ENCODE measurements around the gene PPP2R5C.

PPP2R5C gene

GRCh38 chr14:101927859-101928258, 166.3 kb downstream of the PPP2R5C start:
- ATAC-seq, result peak; percentile 86
- no peak for TF ChIP-seq PPARA (CRISPR knock-in tag; IDR thresholded peaks at IDR 0.05; ENCODE audit: borderline replicate concordance)
- no peak for TF ChIP-seq ZNF8 (CRISPR knock-in tag; IDR thresholded peaks at IDR 0.05)
- TF ChIP-seq, protein P1, sequence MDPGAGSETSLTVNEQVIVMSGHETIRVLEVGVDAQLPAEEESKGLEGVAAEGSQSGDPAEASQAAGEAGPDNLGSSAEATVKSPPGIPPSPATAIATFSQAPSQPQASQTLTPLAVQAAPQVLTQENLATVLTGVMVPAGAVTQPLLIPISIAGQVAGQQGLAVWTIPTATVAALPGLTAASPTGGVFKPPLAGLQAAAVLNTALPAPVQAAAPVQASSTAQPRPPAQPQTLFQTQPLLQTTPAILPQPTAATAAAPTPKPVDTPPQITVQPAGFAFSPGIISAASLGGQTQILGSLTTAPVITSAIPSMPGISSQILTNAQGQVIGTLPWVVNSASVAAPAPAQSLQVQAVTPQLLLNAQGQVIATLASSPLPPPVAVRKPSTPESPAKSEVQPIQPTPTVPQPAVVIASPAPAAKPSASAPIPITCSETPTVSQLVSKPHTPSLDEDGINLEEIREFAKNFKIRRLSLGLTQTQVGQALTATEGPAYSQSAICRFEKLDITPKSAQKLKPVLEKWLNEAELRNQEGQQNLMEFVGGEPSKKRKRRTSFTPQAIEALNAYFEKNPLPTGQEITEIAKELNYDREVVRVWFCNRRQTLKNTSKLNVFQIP (CRISPR knock-in tag; IDR thresholded peaks at IDR 0.05; ENCODE audit: borderline replicate concordance, low read depth), result no peak
- no peak for TF ChIP-seq ARNTL (CRISPR knock-in tag; IDR thresholded peaks at IDR 0.05; ENCODE audit: borderline replicate concordance, low read depth)
- TF ChIP-seq ZFP30 (CRISPR knock-in tag; IDR thresholded peaks at IDR 0.05), result no peak
- TF ChIP-seq GLIS3 (CRISPR knock-in tag; IDR thresholded peaks at IDR 0.05), result no peak
- TF ChIP-seq, protein P2, sequence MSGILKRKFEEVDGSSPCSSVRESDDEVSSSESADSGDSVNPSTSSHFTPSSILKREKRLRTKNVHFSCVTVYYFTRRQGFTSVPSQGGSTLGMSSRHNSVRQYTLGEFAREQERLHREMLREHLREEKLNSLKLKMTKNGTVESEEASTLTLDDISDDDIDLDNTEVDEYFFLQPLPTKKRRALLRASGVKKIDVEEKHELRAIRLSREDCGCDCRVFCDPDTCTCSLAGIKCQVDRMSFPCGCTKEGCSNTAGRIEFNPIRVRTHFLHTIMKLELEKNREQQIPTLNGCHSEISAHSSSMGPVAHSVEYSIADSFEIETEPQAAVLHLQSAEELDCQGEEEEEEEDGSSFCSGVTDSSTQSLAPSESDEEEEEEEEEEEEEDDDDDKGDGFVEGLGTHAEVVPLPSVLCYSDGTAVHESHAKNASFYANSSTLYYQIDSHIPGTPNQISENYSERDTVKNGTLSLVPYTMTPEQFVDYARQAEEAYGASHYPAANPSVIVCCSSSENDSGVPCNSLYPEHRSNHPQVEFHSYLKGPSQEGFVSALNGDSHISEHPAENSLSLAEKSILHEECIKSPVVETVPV (CRISPR knock-in tag; IDR thresholded peaks at IDR 0.05), result no peak
- TF ChIP-seq BACH2 (CRISPR knock-in tag; IDR thresholded peaks at IDR 0.05; ENCODE audit: borderline replicate concordance), result no peak
- TF ChIP-seq SNAI2 (CRISPR knock-in tag; IDR thresholded peaks at IDR 0.05), result no peak
- TF ChIP-seq, protein P3, sequence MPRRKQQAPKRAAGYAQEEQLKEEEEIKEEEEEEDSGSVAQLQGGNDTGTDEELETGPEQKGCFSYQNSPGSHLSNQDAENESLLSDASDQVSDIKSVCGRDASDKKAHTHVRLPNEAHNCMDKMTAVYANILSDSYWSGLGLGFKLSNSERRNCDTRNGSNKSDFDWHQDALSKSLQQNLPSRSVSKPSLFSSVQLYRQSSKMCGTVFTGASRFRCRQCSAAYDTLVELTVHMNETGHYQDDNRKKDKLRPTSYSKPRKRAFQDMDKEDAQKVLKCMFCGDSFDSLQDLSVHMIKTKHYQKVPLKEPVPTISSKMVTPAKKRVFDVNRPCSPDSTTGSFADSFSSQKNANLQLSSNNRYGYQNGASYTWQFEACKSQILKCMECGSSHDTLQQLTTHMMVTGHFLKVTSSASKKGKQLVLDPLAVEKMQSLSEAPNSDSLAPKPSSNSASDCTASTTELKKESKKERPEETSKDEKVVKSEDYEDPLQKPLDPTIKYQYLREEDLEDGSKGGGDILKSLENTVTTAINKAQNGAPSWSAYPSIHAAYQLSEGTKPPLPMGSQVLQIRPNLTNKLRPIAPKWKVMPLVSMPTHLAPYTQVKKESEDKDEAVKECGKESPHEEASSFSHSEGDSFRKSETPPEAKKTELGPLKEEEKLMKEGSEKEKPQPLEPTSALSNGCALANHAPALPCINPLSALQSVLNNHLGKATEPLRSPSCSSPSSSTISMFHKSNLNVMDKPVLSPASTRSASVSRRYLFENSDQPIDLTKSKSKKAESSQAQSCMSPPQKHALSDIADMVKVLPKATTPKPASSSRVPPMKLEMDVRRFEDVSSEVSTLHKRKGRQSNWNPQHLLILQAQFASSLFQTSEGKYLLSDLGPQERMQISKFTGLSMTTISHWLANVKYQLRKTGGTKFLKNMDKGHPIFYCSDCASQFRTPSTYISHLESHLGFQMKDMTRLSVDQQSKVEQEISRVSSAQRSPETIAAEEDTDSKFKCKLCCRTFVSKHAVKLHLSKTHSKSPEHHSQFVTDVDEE (CRISPR knock-in tag; IDR thresholded peaks at IDR 0.05), result 0 out of 2 replicates have a peak, but pooled peaks have one; percentile 9
- no peak for TF ChIP-seq ZC3H10 (CRISPR knock-in tag; IDR thresholded peaks at IDR 0.05)
- TF ChIP-seq CREB5 (CRISPR knock-in tag; IDR thresholded peaks at IDR 0.05; ENCODE audit: low read depth), result 0 out of 2 replicates have a peak, but pooled peaks have one; percentile 4
- 0 out of 2 replicates have a peak, but pooled peaks have one; percentile 19 for TF ChIP-seq ISL1 (CRISPR knock-in tag; IDR thresholded peaks at IDR 0.05)
- TF ChIP-seq TCF4 (CRISPR knock-in tag; IDR thresholded peaks at IDR 0.05; ENCODE audit: borderline replicate concordance), result peak; percentile 74; the same call in 1 of the 2 replicates
- TF ChIP-seq OSR1 (CRISPR knock-in tag; IDR thresholded peaks at IDR 0.05), result no peak
- TF ChIP-seq ESRRG (CRISPR knock-in tag; IDR thresholded peaks at IDR 0.05), result no peak
- TF ChIP-seq TOX (CRISPR knock-in tag; IDR thresholded peaks at IDR 0.05; ENCODE audit: borderline replicate concordance), result no peak
- no peak for TF ChIP-seq ZNF70 (CRISPR knock-in tag; IDR thresholded peaks at IDR 0.05)
- TF ChIP-seq ZNF565 (CRISPR knock-in tag; conservative IDR thresholded peaks at IDR 0.05; ENCODE audit: low read depth), result no peak
- TF ChIP-seq RARB (CRISPR knock-in tag; IDR thresholded peaks at IDR 0.05), result no peak
- no peak for TF ChIP-seq PATZ1 (CRISPR knock-in tag; IDR thresholded peaks at IDR 0.05; ENCODE audit: borderline replicate concordance)
- TF ChIP-seq ZFP3 (CRISPR knock-in tag; IDR thresholded peaks at IDR 0.05), result no peak
- TF ChIP-seq CSDC2 (CRISPR knock-in tag; IDR thresholded peaks at IDR 0.05), result no peak

- TF ChIP-seq ESRRG (CRISPR knock-in tag; IDR thresholded peaks at IDR 0.05) (no peak), BACH2 (CRISPR knock-in tag; IDR thresholded peaks at IDR 0.05; ENCODE audit: borderline replicate concordance) (no peak)
- TF ChIP-seq, protein P1 (CRISPR knock-in tag; IDR thresholded peaks at IDR 0.05; ENCODE audit: borderline replicate concordance, low read depth), result no peak
- no peak for ATAC-seq
Measured at GRCh38 chr14:101928415-101928841, 166.9 kb downstream of the PPP2R5C start.

Measured in SK-N-SH treated with all-trans-retinoic acid at 6 μM for 48 hours (cell line).